ENCODE measurements around the gene TMIE.

Gene TMIE

GRCh38 chr3:46674031-46674845 lies 27.0 kb upstream of the TMIE start:
- peak; percentile 54; the same call in 1 of the 2 replicates for TF ChIP-seq CTCF (IDR thresholded peaks at IDR 0.05; ENCODE audit: borderline replicate concordance, insufficient read depth, low read depth, low read length)
- H3K4me3 ChIP-seq (ENCODE audit: low read depth, low read length) = no peak overlapping the region

- no peak overlapping the region for H3K4me3 ChIP-seq (ENCODE audit: low read depth, low read length)
- TF ChIP-seq CTCF (IDR thresholded peaks at IDR 0.05; ENCODE audit: borderline replicate concordance, insufficient read depth, low read depth, low read length) = no peak
Observed at GRCh38 chr3:46675426-46675825, 25.8 kb upstream of the TMIE start.

- no peak overlapping the region for H3K4me3 ChIP-seq (ENCODE audit: low read depth, low read length)
- no peak for TF ChIP-seq CTCF (IDR thresholded peaks at IDR 0.05; ENCODE audit: borderline replicate concordance, insufficient read depth, low read depth, low read length)
Observed at GRCh38 chr3:46675843-46676567, 25.2 kb upstream of the TMIE start.

GRCh38 chr3:46676601-46677410 lies 24.4 kb upstream of the TMIE start:
- TF ChIP-seq CTCF (IDR thresholded peaks at IDR 0.05; ENCODE audit: borderline replicate concordance, insufficient read depth, low read depth, low read length) = no peak

GRCh38 chr3:46677411-46677726 lies 23.8 kb upstream of the TMIE start:
- no peak for TF ChIP-seq CTCF (IDR thresholded peaks at IDR 0.05; ENCODE audit: borderline replicate concordance, insufficient read depth, low read depth, low read length)
- H3K4me3 ChIP-seq (ENCODE audit: low read depth, low read length) = no peak overlapping the region

More at GRCh38 chr3:46676601-46677410, 24.4 kb upstream of the TMIE start:
- H3K4me3 ChIP-seq (ENCODE audit: low read depth, low read length) = no peak overlapping the region

GRCh38 chr3:46678280-46678679 lies 22.9 kb upstream of the TMIE start:
- no peak overlapping the region for H3K4me3 ChIP-seq (ENCODE audit: low read depth, low read length)
- no peak for TF ChIP-seq CTCF (IDR thresholded peaks at IDR 0.05; ENCODE audit: borderline replicate concordance, insufficient read depth, low read depth, low read length)
